HEK293T (cell line): Measurements from ENCODE around the gene WDR18.

Experiments used
- BHLHE40 ChIP-seq: fragments of 450-650 bp; IDR thresholded peaks from 2 replicates; pipeline ENCODE4 v1.6.1; 2016; ENCODE audit warnings: mild to moderate bottlenecking, moderate library complexity, borderline replicate concordance
- FOXK2 ChIP-seq: fragments of 450-650 bp; IDR thresholded peaks from 2 replicates; pipeline ENCODE4 v1.6.1; 2016; ENCODE audit warnings: mild to moderate bottlenecking
- HDGF ChIP-seq: fragments of 450-650 bp; IDR thresholded peaks from 2 replicates; pipeline ENCODE4 v1.6.1; 2017; ENCODE audit warnings: antibody characterized with exemption, borderline replicate concordance
- LEF1 ChIP-seq: fragments of 450-650 bp; IDR thresholded peaks from 2 replicates; pipeline ENCODE4 v1.6.1; 2017; ENCODE audit warnings: mild to moderate bottlenecking, borderline replicate concordance

DNA sequence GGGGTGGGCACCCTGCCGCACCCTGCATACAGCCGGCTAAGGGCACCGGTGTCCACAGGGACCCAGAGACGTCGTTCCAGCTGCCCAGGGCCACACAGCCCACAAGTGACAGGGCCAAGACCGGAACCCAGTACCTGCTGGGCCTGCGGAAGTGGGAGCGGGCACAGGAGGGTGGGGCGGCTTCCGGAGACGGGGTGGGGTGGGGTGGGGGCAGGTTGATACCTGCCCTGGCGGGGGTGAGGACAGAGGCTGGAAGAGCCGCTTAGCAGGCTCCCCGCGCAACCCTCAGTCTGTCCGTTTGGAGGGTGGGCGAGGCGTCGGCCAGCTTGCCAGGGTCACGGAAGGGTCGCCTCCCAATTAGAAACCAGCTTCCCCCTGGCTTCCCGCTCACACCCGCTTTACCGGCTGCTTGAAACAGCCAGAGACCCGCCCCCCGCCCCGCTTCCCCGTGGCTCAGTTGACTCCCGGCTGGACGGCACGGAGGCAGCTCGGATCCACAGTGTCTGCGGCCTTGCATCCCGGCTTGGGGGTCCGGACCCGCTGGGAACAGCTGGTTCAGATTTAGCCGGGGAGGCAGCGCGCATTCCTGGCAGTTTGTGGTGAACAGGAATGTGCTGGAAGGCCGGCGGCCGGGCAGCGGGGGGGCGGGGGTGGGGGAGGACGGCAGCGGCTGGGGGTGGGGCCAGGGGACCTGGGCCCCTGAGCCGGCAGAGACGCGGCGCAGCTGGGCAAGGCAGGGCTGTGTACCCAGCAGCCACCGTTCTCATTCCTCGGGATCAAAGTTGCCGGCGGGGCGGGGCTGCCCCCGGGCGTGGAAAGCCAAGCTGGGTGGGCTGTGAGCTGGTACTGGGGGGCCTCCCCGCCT is 44.1 kb downstream of the WDR18 start:
- TF ChIP-seq LEF1 (no peak), BHLHE40 (no peak), FOXK2 (no peak), HDGF (no peak)
